Measurements from ENCODE around the gene NDUFV1. TPM values are rescaled to one million over a fixed set of nuclear protein-coding genes. Genes with fewer than 3 reads are reported as not detected.
"Not testable (repeated sequence)": the region's sequence is repeated elsewhere in the genome, so short reads cannot be mapped to it uniquely, and the experiment has no call there.

NDUFV1 gene
- total RNA-seq, 1 donor from 2014 or later, result 724 TPM

GRCh38 chr11:67584205-67584880, 22.4 kb upstream of the NDUFV1 start:
- ATAC-seq, result peak; percentile 78
- intact Hi-C loops (cut with DNase I), result loop anchor here (1.0 kb wide), 1 partner anchor 22 kb away; the partner anchor contains the start of gene NDUFV1
- DNase-seq (ENCODE audit: missing footprints), result peak; percentile 88

GRCh38 chr11:67584881-67585873, 21.6 kb upstream of the NDUFV1 start:
- intact Hi-C loops (cut with DNase I), result loop anchor here (1.0 kb wide), 1 partner anchor 21 kb away; the partner anchor contains the start of gene NDUFV1
- DNase-seq (ENCODE audit: missing footprints), result no peak
- no peak for ATAC-seq

GRCh38 chr11:67585911-67586310, 20.8 kb upstream of the NDUFV1 start:
- ATAC-seq (no peak), DNase-seq (ENCODE audit: missing footprints) (no peak)
- intact Hi-C loops (cut with DNase I), result no loop called here

- intact Hi-C loops (cut with DNase I), result no loop called here
- ATAC-seq, result no peak
- DNase-seq (ENCODE audit: missing footprints), result no peak
These were observed 20.0 kb upstream of the NDUFV1 start for GRCh38 chr11:67586568-67587250.

GRCh38 chr11:67588136-67588503, 18.6 kb upstream of the NDUFV1 start:
- DNase-seq (ENCODE audit: missing footprints), result no peak
- ATAC-seq, result no peak
- intact Hi-C loops (cut with DNase I), result no loop called here

- intact Hi-C loops (cut with DNase I); ATAC-seq: not testable (repeated sequence)
These were observed 17.8 kb upstream of the NDUFV1 start for GRCh38 chr11:67588899-67589415.

GRCh38 chr11:67592880-67593564, 13.7 kb upstream of the NDUFV1 start:
- no peak for DNase-seq (ENCODE audit: missing footprints)
- intact Hi-C loops (cut with DNase I), result no loop called here
- no peak for ATAC-seq

More at GRCh38 chr11:67588899-67589415, 17.8 kb upstream of the NDUFV1 start:
- DNase-seq (ENCODE audit: missing footprints), result not testable (repeated sequence)

GRCh38 chr11:67593565-67593905, 13.2 kb upstream of the NDUFV1 start:
- DNase-seq (ENCODE audit: missing footprints) (no peak), ATAC-seq (no peak)
- intact Hi-C loops (cut with DNase I), result no loop called here

- ATAC-seq, result no peak
These were observed 12.3 kb upstream of the NDUFV1 start for GRCh38 chr11:67594480-67594879.

GRCh38 chr11:67596753-67597300, 9.9 kb upstream of the NDUFV1 start:
- ATAC-seq (no peak), DNase-seq (ENCODE audit: missing footprints) (no peak)
- intact Hi-C loops (cut with DNase I), result no loop called here

More at GRCh38 chr11:67594480-67594879, 12.3 kb upstream of the NDUFV1 start:
- DNase-seq (ENCODE audit: missing footprints), result no peak
- intact Hi-C loops (cut with DNase I), result no loop called here

GRCh38 chr11:67597458-67597857, 9.3 kb upstream of the NDUFV1 start:
- DNase-seq (ENCODE audit: missing footprints); intact Hi-C loops (cut with DNase I); ATAC-seq: not testable (repeated sequence)

- intact Hi-C loops (cut with DNase I); ATAC-seq: not testable (repeated sequence)
- peak; percentile 35 for DNase-seq (ENCODE audit: missing footprints)
These were observed 8.8 kb upstream of the NDUFV1 start for GRCh38 chr11:67597963-67598362.

GRCh38 chr11:67599149-67599548, 7.6 kb upstream of the NDUFV1 start:
- no peak for DNase-seq (ENCODE audit: missing footprints)

GRCh38 chr11:67600324-67601029, 6.3 kb upstream of the NDUFV1 start:
- intact Hi-C loops (cut with DNase I), result no loop called here
- DNase-seq (ENCODE audit: missing footprints) (no peak), ATAC-seq (no peak)

More at GRCh38 chr11:67599149-67599548, 7.6 kb upstream of the NDUFV1 start:
- intact Hi-C loops (cut with DNase I), result no loop called here
- no peak for ATAC-seq

GRCh38 chr11:67601098-67601497, 5.6 kb upstream of the NDUFV1 start:
- no peak for DNase-seq (ENCODE audit: missing footprints)
- no peak for ATAC-seq
- intact Hi-C loops (cut with DNase I), result no loop called here

- intact Hi-C loops (cut with DNase I), result not testable (repeated sequence)
These were observed 2.6 kb upstream of the NDUFV1 start for GRCh38 chr11:67604119-67604518.

GRCh38 chr11:67604815-67605214, 1.9 kb upstream of the NDUFV1 start:
- intact Hi-C loops (cut with DNase I), result loop anchor here (5.0 kb wide), 2 partner anchors 33 to 98 kb away; partner anchors contain the start of genes CDK2AP2 and PITPNM1
- ATAC-seq (no peak), DNase-seq (ENCODE audit: missing footprints) (no peak)

More at GRCh38 chr11:67604119-67604518, 2.6 kb upstream of the NDUFV1 start:
- DNase-seq (ENCODE audit: missing footprints); ATAC-seq: not testable (repeated sequence)
